GM10248 (cell line): ENCODE measurements around the gene MUC20.
"Not testable (repeated sequence)": the region's sequence is repeated elsewhere in the genome, so short reads cannot be mapped to it uniquely, and the experiment has no call there.

Experiments
- CTCF ChIA-PET: fragments of 300-600 bp; sonication (Branson Sonifier 250); formaldehyde crosslinking; extraction: SDS; loops from one replicate; lab custom pipeline; 2021; ENCODE audit warnings: antibody characterized with exemption; lab: Yijun Ruan, JAX
- POLR2A ChIA-PET: fragments of 350-650 bp; sonication (Branson Sonifier 250); formaldehyde crosslinking; extraction: SDS; loops from one replicate; lab custom pipeline; 2020; ENCODE audit warnings: antibody characterized with exemption; lab: Yijun Ruan, JAX
- DNase-seq: peaks from one replicate; pipeline ENCODE4 v3.0.0; 2012; ENCODE audit errors: extremely low spot score

The MUC20 gene, protein sequence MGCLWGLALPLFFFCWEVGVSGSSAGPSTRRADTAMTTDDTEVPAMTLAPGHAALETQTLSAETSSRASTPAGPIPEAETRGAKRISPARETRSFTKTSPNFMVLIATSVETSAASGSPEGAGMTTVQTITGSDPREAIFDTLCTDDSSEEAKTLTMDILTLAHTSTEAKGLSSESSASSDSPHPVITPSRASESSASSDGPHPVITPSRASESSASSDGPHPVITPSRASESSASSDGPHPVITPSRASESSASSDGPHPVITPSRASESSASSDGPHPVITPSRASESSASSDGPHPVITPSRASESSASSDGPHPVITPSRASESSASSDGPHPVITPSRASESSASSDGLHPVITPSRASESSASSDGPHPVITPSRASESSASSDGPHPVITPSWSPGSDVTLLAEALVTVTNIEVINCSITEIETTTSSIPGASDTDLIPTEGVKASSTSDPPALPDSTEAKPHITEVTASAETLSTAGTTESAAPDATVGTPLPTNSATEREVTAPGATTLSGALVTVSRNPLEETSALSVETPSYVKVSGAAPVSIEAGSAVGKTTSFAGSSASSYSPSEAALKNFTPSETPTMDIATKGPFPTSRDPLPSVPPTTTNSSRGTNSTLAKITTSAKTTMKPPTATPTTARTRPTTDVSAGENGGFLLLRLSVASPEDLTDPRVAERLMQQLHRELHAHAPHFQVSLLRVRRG

DNA sequence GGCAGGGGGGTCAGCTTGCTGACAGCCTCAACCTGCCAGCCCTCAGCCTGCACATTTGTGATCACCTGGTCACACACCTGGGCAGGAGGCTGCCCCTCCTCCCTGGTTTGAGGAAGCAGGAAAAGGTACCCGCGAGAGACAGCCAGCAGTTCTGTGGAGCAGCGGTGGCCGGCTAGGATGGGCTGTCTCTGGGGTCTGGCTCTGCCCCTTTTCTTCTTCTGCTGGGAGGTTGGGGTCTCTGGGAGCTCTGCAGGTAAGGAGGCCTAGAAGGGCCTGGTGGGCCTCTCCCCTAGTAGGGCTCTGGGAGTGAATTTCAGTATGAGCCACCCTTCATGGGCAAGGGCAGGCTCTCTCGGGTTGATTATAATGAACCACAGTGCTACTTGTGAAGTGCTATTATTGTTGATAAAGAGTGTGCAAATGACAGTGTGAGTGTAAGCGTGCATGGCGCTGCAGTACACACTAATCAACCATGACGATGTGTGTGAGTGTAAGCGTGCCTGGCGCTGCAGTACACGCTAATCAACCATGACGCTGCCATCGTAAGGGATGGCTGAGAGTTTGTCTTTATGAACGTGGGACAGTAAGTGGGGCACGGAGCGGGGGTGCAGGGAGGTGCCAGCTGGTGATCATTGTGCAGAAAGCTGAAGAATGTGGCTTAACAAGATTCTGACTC, at the start of gene MUC20:
Gene MUC20 (plus strand): TSS at position 148 of the 676 bp plus-strand sequence. CDS start 30 bp downstream, at position 178.
- DNase-seq: peak; percentile 7
- ChIA-PET POLR2A (interaction anchor here (0.6 kb wide), 1 partner anchor 9 kb away, joined by 3 read pairs; no protein-coding TSS in a partner anchor), CTCF (interaction anchor here (1.1 to 1.5 kb wide), 2 partner anchors 13 to 130 kb away, joined by 5 to 6 read pairs; no protein-coding TSS in a partner anchor)

DNA sequence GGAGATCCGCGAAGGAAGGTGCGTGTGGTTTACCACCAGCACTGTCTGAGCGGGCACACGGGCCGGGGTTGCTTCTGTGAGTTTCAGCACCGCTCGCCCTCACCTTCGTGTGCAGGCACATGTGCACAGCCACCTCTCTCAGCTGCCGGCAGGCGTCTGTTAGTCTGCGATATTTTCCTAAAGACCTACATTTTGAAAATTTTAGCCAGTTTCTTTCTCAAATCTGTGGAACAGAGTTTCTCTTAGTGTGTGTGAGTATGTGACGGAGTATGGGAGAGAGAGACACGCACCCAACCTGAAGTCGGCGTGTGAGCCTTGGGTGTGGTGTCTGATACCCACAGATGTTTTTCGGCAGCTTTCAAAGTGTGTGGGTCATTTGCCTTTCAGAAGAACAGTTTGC, 49.5 kb upstream of the MUC20 start:
- CTCF ChIA-PET, POLR2A ChIA-PET: not testable (repeated sequence)

DNA sequence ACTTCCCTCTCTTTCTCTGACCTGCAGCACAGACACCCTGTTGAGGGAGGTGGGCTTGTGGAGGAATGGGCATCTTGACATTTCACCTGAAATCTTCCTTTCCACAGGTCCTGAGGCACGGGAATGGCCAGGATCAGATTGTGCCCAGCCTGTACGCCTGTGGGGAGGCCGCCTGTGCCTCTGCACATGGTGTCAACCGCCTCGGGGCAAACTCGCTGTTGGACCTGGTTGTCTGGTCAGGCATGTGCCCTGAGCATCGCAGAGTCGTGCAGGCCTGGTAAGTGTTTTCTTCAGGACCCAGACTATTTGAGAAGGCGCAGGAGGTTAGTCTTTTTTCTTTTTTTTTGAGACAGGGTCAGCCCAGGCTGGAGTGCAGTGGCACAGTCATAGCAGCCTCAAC, 47.1 kb upstream of the MUC20 start:
- POLR2A ChIA-PET, DNase-seq: not testable (repeated sequence)
- CTCF ChIA-PET: interaction anchor here (1.0 kb wide), 1 partner anchor 186 kb away, joined by 3 read pairs; no protein-coding TSS in a partner anchor

More for the DNA sequence above, 49.5 kb upstream of the MUC20 start:
- not testable (repeated sequence) for DNase-seq

DNA sequence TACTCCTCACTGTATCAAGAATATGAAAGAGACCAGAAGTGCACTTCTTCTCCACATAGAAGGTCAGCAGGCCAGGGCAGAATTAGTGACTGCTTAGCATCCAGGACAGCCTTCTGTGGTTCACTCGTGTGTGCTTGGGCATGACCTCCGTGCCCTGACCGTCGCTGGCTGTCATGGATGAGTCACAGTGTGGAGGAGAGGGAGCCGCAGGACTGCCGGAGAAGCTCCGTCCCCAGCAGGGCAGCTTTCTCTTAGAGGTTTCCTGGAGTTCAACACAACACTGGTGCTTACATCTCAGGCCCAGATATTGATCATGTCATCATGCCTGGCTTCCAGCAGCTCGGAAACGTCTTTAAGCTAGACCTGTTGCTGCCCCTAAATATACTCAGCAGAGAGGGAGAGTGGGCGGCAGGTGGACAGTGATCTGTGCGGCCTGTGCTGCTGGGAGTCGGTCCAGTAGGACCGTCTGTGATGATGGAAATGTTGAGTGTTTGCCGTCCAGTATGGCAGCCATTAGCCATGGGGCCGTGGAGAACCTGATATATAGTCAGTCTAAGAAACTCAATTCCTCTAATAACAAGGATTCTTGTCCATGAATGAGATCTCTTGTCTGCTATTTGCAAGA, 42.3 kb upstream of the MUC20 start:
- POLR2A ChIA-PET, CTCF ChIA-PET, DNase-seq: not testable (repeated sequence)

DNA sequence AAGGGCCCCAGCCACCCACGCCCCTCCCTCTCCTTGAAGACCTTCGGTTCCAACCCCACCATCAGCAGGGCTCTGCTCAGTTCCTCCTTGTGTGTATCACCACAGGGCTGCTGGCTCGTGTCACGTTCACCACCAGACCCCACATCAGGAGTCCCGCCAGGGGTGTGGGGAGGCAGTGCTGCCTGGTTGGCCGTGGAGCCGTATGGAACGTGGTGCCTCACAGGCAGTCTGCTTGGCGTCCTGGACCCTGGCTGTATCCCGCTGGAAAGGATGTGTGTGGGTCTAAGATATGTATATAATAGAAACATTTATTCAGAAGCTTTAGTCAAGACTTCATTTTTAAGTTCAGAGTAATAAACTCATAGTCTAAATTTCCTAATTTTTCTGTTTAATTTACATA, 40.1 kb upstream of the MUC20 start:
- CTCF ChIA-PET, DNase-seq, POLR2A ChIA-PET: not testable (repeated sequence)

DNA sequence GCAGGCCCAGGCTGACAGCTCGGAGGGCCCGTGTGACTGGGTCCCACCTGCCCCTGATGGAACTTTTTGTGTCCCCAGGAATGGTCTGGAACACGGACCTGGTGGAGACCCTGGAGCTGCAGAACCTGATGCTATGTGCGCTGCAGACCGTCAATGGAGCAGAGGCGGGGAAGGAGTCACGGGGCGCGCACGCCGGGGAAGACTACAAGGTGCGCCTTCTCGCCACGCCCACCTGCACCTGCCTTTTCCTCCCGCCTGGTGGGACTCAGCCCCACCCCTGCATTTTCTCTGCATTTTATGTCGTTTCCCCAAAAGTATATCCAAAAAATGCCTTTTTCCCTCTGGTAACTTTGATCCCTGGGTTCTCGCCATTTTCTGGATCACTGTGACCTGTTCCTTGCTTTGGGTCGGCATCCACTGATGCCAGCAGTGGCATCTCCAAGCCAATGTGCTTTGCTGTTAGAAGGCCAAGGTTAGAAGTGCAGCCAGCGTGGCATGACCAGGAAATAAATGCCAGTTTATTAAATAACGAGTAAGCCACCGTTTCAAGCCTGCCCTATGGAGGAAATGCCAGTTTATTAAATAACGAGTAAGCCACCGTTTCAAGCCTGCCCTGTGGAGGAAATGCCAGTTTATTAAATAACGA, 39.2 kb upstream of the MUC20 start:
- CTCF ChIA-PET, POLR2A ChIA-PET, DNase-seq: not testable (repeated sequence)

DNA sequence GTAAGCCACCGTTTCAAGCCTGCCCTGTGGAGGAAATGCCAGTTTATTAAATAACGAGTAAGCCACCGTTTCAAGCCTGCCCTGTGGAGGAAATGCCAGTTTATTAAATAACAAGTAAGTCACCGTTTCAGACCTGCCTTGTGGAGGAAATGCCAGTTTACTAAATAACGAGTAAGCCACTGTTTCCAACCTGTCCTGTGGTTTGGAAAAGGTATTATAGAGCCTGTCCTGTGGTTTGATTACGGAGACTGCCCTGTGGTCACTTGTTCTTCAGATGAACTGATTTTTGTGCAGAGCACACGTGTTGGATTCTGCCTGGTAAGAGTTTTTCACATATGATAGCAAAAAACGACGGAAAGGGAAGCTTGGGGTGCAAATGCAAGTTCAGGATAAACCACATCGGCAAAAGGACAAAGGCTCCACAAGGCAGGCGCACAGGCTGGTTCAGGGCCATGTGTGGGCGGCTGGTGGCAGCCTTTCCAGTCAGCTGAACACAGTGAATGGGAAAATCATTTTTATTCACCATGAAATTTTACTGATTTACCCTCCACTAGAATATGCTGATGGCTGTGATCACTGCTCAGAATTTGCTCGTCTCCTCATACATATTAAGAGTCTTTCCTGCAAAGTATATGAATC, 38.6 kb upstream of the MUC20 start:
- POLR2A ChIA-PET, DNase-seq, CTCF ChIA-PET: not testable (repeated sequence)

DNA sequence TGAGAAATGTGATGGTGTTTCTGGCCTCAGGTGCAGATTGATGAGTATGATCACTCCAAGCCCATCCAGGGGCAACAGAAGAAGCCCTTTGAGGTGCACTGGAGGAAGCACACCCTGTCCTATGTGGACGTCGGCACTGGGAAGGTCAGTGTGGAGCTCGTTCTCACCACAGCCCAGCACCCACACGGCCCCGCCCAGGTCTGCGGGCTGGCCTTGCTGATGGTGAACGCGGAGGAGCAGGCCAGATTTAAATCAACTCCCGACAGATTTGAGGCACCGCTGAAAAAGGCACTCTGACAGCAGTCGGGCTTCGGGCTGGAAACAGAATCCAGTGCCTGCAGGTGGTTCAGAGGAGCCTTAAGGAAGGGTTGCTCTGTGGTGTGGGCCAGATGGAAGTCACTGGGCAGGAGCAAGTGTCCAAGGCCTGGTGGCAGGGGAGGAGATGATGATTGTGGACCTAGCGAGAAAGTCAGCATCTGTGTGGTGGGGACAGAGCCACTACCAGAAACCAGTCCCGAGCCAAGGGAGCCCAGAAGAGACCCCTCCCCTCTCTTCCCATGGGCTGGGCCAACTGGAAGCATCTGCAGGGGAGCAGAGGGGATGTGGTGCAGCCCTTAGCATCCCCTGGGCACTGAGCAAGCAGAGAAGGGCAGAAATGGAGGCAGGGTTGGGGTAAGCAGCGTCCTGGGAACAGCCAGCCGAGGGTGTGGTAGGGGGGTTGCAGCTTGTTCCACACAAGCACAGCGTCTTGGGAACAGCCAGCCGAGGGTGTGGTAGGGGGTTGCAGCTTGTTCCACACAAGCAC, 36.9 kb upstream of the MUC20 start:
- POLR2A ChIA-PET, DNase-seq, CTCF ChIA-PET: not testable (repeated sequence)

DNA sequence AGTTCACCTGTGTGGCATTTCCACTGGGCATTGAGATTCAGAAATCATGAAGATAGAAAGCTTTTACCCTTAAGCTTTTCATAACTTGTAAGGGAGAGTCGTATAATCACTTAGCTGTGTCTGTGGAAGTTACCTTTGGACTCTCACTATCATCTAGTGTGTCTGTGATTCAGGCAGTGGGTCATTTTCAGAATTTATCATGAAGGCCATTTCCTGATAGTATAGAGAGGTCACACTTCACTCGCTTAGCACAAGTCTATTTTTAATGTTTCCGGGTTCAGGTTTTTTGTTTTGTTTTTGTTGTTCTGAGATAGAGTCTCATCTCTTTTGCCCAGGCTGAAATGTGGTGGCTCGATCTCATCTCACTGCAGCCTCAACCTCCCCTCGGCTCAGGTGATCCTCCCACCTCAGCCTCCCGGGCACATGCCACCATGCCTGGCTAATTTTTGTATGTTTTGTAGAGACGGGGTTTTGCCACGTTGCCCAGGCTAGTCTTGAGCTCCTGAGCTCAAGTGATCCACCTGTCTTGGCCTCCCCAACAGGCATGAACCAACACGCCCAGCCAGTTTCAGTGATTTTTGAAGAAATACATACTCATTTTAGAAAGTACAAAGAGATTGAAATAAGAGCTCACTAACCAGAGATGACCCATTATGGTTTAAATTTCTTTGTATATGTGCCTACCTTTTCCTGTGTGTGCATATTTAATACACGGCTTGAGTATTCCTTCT, 36.1 kb upstream of the MUC20 start:
- DNase-seq, CTCF ChIA-PET, POLR2A ChIA-PET: not testable (repeated sequence)

DNA sequence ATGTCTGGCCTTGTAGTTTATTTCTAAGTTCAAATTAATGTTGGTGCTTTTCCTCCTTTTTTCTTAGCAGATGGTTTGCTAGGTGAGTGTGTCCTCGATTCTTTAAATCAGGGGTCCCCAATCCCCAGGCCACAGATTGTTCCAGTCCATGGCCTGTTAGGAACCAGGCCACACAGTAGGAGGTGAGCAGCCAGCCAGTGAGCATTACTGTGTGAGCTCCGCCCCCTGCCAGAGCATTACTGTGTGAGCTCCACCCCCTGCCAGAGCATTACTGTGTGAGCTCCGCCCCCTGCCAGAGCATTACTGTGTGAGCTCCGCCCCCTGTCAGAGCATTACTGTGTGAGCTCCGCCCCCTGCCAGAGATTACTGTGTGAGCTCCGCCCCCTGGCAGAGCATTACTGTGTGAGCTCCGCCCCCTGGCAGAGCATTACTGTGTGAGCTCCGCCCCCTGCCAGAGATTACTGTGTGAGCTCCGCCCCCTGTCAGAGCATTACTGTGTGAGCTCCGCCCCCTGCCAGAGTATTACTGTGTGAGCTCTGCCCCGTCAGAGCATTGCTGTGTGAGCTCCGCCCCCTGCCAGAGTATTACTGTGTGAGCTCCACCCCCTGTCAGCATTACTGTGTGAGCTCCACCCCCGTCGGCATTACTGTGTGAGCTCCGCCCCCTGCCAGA, 34.1 kb upstream of the MUC20 start:
- DNase-seq: not testable (repeated sequence)
- ChIA-PET CTCF (interaction anchor here (1.8 kb wide), 1 partner anchor 163 kb away, joined by 4 read pairs; no protein-coding TSS in a partner anchor), POLR2A (interaction anchor here (0.6 to 1.1 kb wide), 2 partner anchors 12 to 1049 kb away, joined by 3 read pairs; no protein-coding TSS in a partner anchor)

DNA sequence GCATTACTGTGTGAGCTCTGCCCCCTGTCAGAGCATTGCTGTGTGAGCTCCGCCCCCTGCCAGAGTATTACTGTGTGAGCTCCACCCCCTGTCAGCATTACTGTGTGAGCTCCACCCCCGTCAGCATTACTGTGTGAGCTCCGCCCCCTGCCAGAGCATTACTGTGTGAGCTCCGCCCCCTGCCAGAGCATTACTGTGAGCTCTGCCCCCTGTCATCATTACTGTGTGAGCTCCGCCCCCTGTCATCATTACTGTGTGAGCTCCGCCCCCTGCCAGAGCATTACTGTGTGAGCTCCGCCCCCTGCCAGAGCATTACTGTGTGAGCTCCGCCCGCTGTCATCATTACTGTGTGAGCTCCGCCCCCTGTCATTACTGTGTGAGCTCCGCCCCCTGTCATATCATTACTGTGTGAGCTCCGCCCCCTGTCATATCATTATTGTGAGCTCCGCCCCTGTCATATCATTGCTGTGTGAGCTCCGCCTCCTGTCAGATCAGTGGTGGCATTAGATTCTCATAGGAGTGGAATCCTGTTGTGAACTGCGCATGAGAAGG, 33.5 kb upstream of the MUC20 start:
- CTCF ChIA-PET: interaction anchor here (1.8 kb wide), 1 partner anchor 162 kb away, joined by 4 read pairs; no protein-coding TSS in a partner anchor
- DNase-seq: not testable (repeated sequence)
- POLR2A ChIA-PET: interaction anchor here (0.6 to 1.1 kb wide), 2 partner anchors 11 to 1049 kb away, joined by 3 read pairs; no protein-coding TSS in a partner anchor

DNA sequence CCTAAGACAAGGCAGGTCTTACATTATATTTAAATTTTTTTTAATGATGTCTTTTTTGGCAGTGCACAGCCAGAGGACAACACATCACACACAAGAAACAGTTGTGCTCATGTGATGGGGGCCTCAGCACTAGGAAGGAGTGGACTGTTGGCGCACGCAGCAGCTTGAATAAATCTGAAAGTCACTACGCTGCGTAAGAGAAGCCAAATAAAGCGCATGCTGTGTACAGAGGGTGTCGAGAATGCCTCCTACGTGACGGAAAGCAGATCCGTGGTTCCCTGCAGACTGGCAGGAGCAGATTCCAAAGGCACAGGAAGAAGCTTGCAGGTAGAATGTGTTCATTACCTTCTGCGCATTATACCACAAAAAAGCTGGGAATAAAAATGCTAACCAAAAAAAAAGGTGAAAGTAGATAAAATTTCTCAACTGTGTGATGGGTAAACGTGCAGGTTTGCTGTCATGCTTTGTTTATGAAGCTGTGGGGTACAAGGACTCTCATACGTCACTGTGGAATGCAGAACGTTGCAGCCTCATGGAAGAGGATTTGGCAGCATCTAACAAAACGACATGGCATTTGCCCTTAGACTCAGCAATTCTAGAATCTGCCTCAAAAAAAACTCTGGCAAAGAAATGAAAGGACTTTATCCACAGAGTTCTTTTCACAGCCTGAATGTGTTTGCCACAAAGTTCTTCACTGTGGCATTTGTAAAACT, 32.2 kb upstream of the MUC20 start:
- CTCF ChIA-PET, POLR2A ChIA-PET, DNase-seq: not testable (repeated sequence)

DNA sequence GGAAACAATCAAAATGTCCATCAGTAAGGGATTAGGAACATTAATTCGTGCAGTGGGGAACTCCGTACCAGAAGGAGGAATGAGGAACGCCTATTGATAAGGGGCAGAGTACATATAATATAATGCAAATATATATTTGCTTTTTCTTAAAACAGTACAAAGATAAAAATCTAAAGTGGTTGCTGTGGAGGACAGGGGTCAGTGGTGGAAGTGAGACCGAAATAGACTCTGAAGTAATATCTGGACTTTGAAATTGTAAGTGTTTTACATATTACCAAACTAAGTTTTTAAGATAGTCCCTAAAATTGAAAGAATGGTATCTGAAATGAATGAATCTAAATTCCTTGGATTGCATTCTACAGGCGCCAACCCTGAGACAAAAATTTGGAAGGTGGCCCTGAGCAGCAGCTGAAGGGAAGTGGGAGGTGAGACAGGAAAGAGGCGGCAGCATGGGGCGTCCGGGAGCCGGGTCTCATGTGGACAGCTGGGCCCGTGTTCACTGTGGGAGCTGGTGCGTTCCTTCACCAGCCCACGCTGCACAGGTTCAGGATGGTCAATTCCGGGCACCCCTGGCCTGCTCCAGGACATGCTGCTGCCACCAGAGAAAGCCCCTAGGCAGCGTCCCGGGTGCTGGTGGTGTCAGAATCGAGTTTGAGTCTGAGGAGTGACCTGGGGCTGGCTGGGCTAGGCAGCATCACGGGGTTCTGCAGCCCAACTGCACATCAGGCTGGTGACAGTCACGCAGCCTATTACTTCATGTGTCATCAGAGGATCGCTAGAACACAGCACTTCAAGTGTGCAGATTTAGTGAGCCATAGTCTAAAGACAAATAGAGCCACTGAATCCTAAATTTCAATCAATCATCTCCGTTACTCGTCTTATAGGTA, 31.4 kb upstream of the MUC20 start:
- CTCF ChIA-PET, DNase-seq, POLR2A ChIA-PET: not testable (repeated sequence)
